ENCODE data around the gene BMP7.

- TF ChIP-seq DPF2 (IDR thresholded peaks at IDR 0.05) (no peak), ZNF75A (CRISPR knock-in tag; IDR thresholded peaks at IDR 0.05) (no peak), E4F1 (CRISPR knock-in tag; IDR thresholded peaks at IDR 0.05; ENCODE audit: borderline replicate concordance) (no peak), E2F5 (CRISPR knock-in tag; IDR thresholded peaks at IDR 0.05) (no peak), CTCF (IDR thresholded peaks at IDR 0.05 in 2 of 3, conservative IDR thresholded peaks at IDR 0.05 in 1 of 3; ENCODE audit: insufficient read depth in 2 of 3, low read depth in 1 of 3, low read length in 3 of 3) (no peak), ZFPM2 (CRISPR knock-in tag; IDR thresholded peaks at IDR 0.05) (no peak), STAT5B (CRISPR knock-in tag; IDR thresholded peaks at IDR 0.05) (no peak), NFRKB (IDR thresholded peaks at IDR 0.05; ENCODE audit: low read depth) (no peak)
Observed at GRCh38 chr20:57229490-57229889, 37.0 kb downstream of the BMP7 start.

Data from K562 (cell line).